IMR-90 (cell line): Measurements from ENCODE around the gene ADAMTS3.

Experiments used
- CEBPB ChIP-seq: IDR thresholded peaks from 2 replicates; pipeline ENCODE4 v1.6.1; 2012; ENCODE audit warnings: low read depth, low read length, improper control_type of control experiment
- CTCF ChIP-seq: conservative IDR thresholded peaks from 2 replicates; pipeline ENCODE4 v1.5.1; 2012; ENCODE audit warnings: mild to moderate bottlenecking, low read depth, low read length, improper control_type of control experiment
- MAFK ChIP-seq: IDR thresholded peaks from 2 replicates; pipeline ENCODE4 v1.6.1; 2012; ENCODE audit warnings: low read depth, low read length, improper control_type of control experiment
- POLR2A ChIP-seq: IDR thresholded peaks from 2 replicates; pipeline ENCODE4 v1.6.1; 2012; ENCODE audit warnings: mild to moderate bottlenecking, low read depth, low read length

DNA sequence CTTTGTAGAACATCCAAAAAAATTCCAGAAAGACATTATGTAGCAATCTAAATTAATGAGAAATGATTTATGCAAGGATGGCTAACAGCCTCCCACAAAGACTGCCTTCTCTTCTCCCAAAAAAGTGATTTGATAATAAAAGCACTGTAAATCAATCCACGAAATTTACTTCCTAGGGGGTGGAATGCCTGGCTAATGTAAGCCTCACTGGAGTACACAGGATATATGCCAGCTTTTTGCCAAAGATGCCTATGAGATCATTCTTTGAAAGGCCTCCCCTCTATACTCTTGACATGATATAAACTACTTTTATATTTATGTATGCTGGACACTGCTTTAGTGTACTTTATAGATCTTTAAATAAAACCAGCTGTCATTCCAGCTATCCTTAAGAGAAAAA lies 211.1 kb downstream of the ADAMTS3 start:
- TF ChIP-seq CTCF (no peak), POLR2A (no peak), CEBPB (no peak), MAFK (no peak)
